Adrenal gland (tissue), 5 donors: ENCODE measurements around the gene TYR.

Experiments used
- CTCF ChIP-seq, 6 experiments: fragments of 450-650 bp in 4 of 6; fragments of 200-600 bp in 2 of 6; sonication (generic) in 1 of 6; IDR thresholded peaks; 1 replicate in 5 of 6; 2 replicates in 1 of 6; pipeline versions ENCODE4 v1.5.1 to v1.8.0; 2016 to 2021; ENCODE audit warnings: antibody characterized with exemption in 6 of 6, mild to moderate bottlenecking in 2 of 6, moderate library complexity in 1 of 6
- POLR2A ChIP-seq, 2 donors: fragments of 450-650 bp; IDR thresholded peaks; one replicate each; pipeline ENCODE4 v1.6.1; 2017; ENCODE audit warnings: antibody characterized with exemption in 2 of 2, mild to moderate bottlenecking in 2 of 2, moderate library complexity in 1 of 2
- donor health status: DM: no; HTN: no; CAD: no.

DNA sequence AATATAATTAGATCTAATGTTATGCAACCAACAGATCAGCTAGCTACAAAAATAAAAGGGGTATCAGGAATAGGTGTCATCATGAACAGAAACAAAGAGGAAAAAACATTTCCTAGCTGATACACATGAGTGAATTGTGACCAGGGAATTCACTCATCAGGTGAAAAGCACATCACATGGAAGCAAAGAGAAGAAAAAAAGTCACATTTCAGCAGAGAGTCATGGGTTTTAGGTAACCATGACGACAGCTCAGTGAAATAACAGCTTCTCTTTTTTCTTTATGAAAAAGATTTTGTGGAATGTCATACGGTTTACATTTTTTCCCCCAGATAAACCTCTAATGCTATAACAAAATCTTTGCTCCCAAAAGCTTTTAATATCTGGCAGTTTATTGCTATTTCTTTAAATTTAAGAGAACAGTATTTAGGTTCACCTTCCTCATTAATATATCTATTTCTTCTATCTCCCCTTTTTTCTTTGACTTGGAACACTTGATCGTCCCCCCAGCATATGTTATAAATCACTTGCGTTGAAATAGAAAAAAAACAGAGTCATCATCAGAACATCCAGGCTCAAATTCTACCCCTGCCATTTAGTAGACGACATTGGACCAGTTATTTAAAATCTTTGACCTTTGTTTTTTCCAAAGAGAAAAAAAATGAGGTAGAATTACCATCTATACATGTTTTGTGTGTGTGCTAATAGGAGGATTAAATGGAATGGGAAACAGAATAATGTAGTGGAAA, 5.3 kb downstream of the TYR start:
- TF ChIP-seq CTCF (IDR thresholded peaks at IDR 0.05) (no peak), POLR2A (IDR thresholded peaks at IDR 0.05) (no peak)
